NCI-H2196 treated with DMSO at 0.1 percent for 48 hours (cell line): ENCODE measurements around the gene MAN2A2.
"Not testable (repeated sequence)": the region's sequence is repeated elsewhere in the genome, so short reads cannot be mapped to it uniquely, and the experiment has no call there.

Source experiments
- DNase-seq: peaks from one replicate; lab custom pipeline; 2025; ENCODE audit not compliant: unreplicated experiment; lab: John Stamatoyannopoulos, UW

MAN2A2 gene

DNA sequence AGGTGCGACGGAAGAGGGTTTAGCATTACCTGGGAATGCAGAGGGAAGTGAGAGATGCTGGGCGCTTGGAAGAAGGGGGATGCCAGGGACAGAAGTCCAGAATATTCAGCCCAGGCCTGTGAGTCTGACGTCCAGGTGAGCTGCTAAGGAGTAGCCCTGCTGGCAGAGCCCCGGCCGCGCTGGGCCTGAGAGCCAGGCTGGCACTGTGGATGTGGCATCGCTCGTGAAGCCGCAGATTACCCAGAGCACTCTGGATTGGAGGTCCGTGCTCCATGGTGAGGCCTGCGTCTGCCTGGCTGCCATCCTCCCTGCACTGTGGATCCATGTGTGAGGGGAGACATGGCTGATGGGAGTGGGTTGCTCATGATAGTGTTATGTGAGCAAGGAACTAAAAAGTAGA, 14.5 kb downstream of the MAN2A2 start:
- DNase-seq: no peak

DNA sequence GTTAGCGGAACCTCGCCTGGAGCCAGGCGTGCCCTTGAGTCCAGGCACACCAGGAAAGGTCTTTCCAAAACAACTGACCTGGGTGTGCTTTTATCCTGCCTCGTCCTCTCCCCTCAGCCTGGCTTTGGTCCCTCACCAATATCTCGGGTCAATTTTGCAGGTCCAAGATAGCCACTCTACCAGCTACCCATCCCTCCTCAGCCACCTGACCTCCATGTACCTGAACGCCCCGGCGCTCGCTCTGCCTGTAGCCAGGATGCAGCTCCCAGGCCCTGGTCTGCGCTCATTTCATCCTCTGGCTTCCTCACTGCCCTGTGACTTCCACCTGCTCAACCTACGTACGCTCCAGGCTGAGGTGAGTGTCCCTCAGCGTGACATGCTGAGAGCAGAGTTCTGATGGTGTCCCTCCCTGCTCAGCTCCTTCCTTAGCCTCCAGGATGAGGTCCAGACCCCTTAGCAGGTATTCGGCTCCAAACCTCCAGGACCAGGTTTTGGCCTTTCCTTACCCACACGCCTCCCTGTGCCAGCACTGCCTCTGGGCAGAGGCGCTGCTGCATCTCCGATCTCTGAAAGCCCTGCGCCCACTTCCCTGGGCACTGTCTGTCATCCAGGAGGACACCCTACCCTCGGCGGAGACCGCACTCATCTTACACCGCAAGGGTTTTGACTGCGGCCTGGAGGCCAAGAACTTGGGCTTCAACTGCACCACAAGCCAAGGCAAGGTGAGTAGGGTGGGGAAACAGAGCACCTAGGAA, 15.1 kb downstream of the MAN2A2 start:
- DNase-seq: no peak

DNA sequence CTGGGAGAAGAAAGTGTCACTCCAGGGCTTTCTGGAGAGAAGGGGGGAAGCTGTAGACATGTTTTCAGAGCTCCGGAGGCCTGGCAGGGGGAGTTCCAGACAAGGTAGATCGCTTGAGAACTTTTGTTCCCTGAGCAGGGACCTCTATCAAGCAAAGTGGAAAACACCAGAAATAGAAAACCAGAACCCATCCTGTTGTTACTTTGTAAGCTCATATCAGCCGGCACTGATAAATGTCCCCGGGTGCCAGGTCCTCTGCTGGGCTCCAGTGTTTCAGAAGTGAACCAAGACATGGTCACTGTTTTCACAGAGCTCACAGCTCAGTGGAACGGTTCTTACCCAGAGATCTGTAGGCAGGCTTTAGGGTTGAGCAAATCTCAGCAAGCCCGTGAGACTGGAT, 15.7 kb downstream of the MAN2A2 start:
- DNase-seq: no peak

DNA sequence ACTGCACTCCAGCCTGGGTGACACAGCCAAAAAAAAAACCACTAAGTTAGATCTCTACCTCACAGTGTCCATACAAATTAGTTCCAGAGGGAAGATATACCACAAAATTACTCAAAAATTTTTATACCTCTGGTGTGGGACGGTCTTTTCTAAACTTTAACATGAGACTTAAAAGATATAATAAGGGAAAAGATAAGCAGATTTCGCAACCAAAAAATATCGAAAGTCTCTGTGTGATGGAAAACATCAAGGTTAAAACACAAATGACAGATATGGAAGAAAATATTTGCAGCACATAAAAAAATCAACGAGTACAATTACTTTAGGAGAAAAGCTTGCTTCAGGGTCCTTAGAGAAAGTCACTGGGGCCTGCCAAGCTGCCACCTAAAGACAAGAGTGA, 18.8 kb downstream of the MAN2A2 start:
- DNase-seq: no peak

DNA sequence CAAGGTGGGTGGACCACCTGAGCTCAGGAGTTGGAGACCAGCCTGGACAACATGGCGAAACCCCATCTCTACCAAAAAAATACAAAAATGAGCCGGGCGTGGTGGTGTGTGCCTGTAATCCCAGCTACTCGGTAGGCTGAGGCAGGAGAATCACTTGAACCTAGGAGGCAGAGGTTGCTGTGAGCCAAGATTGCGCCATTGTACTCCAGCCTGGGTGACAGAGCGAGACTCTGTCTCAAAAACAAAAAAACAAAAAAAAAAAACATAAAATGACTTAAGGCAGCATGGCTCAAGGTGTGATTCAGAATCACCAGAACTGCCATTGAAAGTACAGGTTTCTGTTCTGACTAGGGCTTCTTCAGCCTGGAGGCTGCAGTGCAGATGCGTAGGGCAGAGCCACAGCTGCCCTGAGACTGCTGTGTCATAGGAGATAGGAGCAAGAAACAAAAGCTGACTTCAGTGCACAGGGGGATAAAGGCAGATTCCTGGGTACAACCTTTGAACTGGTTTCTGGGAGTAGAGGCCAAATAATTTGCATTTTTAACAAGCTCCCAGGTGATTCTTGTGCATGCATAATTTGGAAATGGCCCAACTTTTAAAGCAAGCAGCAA, 19.7 kb downstream of the MAN2A2 start:
- not testable (repeated sequence) for DNase-seq

DNA sequence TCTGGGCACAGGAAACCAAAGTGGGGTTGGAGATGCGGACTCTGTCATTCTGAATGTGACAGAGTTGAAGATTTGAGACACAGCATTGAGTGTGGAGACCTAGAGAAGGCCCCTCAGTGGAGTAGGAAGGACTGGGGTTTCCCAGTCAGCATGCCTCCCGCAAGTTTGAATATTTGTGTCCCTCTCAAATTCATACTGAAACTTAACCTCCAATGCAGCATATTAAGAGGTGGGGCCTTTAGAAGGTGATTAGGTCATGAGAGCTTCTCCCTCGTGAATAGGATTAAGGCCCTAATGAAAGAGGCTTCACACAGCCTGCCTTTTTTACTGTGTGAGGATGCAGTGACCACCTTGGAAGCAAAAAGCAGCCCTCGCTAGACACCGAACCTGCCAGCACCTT, 21.3 kb downstream of the MAN2A2 start:
- DNase-seq: no peak

DNA sequence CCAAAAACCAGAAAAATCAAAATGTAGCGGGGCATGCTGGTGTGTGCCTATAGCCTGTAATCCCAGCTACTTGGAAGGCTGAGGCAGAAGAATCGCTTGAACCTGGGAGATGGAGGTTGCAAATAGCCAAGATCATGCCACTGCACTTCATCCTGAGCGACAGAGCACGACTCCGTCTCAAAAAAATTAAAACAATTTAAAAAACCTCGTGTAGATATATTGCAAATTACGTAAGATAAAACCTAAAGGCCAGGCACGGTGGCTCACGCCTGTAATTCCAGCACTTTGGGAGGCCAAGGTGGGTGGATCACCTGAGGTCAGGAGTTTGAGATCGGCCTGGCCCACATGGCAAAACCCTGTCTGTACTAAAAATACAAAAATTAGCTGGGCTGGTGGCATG, 23.7 kb downstream of the MAN2A2 start:
- DNase-seq: not testable (repeated sequence)

DNA sequence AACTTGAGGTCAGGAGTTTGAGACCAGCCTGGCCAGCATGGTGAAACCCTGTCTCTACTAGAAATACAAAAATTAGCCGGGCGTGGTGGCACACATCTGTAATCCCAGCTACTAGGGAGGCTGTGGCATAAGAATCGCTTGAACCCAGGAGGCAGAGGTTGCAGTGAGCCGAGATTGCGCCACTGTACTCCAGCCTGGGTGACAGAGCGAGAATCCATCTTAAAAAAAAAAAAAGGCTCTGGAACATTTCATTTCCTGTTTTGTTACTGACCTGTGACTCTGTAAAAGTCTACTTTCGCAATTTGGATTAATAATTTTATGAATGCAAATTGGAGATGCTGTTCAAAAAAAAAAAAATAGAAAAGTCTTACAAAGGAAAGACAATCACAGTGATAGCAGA, 25.0 kb downstream of the MAN2A2 start:
- not testable (repeated sequence) for DNase-seq

DNA sequence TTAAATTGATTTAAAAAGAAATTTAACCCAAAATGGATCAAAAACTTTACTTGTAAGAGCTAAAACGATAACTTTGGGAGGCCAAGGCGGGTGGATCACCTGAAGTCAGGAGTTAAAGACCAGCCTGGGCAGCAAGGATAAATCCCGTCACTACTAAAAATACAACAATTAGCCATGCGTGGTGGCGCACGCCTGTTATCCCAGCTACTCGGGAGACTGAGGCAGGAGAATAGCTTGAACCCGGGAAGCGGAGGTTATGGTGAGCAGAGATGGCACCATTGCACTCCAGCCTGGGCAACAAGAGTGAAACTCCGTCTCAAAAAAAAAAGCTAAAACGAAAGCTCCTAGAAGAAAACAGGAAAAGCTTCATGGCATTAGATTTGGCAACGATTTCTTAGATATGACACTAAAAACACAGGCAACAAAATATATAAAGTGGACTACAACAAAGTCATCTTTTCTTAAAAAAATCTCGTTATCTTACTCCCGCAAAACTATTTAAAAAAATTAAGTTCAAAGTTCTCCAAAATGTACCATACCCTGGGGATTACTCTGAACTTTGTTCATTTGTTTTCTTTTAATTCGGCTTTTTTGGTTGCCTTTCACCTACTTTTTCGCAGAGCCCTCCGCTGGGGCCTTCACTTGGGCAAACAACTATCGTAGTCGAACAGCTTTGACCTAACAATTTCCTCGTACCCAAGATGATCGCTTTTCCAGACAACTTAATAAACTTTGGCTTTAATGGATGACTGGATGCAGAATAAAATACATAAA, 26.3 kb downstream of the MAN2A2 start:
- no peak for DNase-seq

DNA sequence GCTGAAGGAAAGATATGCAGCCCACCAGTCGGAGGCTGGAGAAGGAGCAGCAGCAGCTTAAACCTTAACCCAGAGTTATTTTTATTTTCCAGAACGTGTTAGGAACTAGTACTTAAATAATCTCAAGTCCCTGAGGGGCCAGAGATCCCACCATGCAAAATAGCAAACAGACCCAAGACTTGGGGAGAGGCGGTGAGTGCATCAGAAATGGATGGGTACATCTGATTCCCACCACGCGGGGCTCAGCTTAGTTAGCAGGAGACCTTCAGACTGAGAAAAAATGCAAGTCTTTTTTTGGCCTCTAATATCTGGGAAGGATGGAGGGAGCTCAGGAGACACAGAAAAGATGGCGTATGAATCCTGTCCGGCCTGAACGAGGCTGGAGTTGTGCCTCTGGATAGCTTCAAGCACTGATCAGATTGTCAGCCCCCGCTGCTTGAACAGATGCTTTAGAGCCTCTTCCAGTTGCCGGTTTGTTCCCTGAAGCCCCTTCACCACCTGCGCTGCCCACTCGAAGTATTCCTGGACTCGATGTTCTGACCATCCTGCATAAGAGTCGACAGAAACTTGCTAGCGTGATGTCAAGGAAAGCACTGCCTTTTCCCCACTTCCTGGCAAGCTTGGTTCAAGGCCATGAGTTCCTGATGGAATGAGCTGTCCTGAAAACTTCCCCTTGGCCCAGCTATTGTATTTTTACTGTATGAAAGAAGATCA, 27.9 kb downstream of the MAN2A2 start:
- no peak for DNase-seq

DNA sequence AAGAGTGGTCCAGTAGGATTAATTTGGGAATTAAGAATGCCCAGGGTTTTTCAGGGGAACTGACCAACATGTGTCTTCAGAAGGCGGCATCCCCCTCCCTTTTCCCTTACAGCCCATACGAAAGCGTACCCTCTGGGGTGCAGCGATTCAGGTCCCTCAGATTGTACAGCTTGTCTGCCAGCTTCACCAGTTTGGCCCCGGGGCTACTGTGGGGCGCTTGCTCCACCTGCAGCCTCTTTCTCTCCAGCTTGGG, 28.4 kb downstream of the MAN2A2 start:
- DNase-seq: no peak

DNA sequence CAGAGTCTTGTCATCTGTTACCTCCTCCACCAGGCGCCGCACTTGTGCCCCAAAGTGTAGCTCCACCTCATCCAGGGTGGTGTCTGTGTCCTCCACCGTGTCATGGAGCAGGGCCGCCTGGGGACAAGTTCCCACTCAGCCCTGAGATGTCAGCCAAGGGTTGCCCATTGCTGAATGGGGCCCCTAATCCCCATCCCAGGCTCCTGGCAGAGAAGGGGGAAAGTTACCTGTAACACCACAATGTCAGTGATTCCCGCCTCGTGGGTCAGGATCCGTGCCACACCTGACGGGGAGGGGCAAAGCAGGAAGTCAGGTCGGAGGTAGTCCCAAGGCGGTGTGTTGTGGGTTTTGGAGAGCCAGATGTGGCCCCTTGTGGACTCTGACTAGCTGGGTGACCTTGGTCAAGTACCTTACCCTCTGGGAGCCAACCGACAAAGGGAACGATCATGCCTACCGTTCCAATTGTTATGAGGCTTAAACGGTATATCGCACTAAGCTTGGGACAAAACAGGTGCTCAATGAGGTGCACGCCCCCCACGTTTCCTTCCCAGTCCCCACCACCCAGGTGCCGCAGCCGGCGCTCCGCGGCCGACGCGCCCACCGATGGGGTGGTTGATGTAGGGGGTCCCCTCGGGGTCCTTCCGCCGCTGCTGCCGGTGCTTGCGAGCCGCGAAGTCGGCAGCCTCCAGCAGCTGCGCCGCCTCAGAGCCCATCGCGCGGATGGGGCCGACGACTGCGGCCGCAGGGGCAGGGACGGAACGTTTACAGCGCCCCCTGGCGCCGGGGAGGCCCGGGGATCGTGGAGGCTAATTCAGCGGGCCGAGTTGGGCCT, 28.9 kb downstream of the MAN2A2 start, which contains the start of gene HDDC3:
Gene HDDC3, minus strand, starts transcription at position 722 of the 832 bp plus-strand sequence. Its CDS starts 9 bp downstream, at position 713.
- peak; percentile 53 for DNase-seq

DNA sequence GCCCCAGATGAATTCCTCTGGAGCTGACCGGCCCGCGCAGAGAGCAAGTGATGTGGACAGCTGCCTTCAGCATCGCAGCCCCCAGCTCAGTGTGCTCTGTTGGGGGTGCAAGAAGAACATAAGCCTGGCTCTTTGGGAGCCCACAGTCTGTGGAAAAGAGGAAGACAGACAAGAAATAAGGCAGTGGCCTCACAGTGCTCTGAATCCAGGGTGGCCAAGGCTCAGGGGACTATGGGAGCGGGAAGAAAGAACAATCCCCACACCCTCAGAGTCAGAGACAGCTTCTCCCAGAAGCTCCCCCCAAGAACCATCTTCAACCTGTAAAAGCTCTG, 29.5 kb downstream of the MAN2A2 start:
- no peak for DNase-seq

DNA sequence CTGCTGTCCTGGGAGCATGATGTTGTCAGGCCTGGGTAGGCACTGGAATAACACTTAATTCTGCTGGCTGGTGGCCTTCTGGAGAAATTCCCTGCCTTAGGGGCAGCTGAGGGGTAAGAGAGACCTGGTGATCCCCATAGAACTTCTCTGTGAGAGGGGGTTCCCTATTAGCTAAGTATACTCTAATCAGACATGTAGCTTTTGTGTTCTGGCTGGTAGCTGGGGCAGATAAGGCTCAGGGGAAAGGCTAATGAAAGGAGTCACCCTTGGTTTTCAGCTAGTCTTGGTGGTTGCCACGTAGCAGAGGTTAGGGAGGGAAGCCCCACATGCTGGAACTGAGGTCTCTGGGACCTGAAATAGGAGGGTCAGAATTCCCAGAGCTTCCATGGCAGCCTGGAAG, 30.2 kb downstream of the MAN2A2 start:
- no peak for DNase-seq

DNA sequence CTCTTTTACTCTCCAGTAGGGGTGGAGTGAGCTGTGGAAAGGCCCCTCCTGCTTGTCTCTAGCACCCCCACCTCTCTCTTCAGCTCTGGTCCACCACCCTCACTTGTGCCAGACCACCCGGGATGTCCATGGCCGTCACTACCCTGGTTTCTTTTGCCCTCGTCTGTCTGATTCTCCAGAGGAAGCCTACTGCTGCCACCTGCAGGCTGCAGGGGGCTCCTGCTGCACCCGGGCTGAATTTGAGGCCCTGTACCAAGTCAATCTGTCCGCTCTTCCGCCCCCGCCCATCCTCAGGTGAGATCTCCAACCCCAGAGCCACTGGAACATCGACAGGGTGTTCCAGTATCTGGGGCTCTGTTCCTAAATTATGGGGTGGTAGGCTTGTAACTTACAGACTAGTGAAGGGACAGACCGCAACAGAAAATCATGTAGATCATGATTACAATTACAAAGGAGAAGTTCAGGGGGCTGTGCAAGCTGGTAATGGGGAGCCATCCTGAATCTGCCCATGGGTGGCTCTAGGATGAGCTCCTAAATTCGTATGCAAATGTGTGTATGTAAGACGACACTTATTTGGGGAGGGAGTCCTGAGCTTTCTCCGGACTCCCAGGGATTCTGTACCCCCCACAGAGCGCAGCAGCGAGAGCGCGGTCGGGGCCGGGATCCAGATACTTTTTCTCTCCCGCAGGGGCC, 31.3 kb downstream of the MAN2A2 start:
- peak; percentile 51 for DNase-seq

DNA sequence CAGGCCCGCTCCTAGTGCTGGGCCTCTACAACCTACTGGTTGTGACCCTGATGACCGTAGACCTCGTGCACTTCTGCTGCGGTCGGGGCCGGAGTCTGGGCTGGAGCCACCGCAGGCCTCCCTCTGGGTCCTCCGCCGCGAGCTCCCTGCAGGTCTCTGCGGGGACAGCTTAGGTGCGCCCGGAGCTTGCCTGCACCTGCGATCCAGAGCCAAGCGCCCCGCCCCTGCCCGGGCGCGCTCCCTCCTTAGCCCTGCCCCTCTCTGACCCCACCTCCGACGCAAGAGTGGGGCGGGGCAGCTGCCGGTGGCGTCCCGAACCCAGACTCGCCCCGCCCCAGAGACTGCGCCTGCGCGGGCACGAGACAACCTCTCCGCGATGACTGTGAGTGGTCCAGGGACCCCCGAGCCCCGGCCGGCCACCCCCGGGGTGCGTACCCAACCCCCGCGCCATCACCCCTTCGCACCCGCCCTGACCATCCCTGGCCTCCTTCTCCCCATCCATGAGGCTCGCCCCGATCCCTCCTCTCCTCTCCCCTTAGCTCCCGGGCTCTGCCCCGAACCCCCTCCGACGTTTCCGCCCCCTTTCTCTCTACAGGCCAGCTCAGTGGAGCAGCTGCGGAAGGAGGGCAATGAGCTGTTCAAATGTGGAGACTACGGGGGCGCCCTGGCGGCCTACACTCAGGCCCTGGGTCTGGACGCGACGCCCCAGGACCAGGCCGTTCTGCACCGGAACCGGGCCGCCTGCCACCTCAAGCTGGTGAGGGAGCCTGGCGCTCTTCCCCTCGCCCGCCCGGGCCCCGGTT, 32.0 kb downstream of the MAN2A2 start, which contains the start of gene UNC45A:
Gene UNC45A, plus strand, starts transcription at position 337 of the 803 bp plus-strand sequence. Its CDS starts 40 bp downstream, at position 377.
- DNase-seq: peak; percentile 72

DNA sequence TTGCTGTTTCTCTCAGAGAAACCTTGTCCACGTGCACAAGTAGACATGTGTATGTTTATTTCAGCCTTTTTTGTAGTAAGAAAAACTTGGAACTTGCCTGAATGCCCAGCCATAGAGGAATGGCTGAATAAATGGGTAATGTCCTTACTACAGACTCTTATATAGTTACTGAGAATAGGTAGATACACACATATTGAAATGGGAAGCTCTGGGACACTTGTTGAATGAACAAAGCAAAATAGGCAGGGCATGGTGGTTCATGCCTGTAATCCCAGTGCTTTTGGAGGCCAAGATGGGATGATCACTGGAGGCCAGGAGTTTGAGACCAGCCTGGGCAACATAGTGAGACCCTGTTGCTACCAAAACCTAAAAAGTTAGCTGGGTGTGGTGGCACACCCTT, 33.7 kb downstream of the MAN2A2 start:
- no peak for DNase-seq

DNA sequence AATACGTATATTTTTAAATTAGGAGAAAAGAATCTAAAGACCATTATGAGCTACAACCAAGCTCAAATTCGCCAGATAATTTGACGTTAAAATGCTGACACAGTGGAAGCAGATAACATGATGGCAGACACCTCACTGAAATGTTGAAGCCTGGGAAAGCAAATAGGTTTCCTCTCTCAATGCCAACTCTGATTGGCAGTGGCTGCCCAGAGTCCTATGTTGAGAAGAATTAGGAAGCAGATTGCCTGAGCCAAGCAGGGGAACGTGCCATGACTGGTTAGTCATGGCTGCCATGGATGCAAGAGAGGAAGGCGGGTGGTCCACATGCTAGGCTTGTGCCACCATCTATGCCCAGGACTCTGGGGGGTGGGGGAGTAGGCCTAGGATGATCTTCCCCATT, 35.2 kb downstream of the MAN2A2 start:
- no peak for DNase-seq

DNA sequence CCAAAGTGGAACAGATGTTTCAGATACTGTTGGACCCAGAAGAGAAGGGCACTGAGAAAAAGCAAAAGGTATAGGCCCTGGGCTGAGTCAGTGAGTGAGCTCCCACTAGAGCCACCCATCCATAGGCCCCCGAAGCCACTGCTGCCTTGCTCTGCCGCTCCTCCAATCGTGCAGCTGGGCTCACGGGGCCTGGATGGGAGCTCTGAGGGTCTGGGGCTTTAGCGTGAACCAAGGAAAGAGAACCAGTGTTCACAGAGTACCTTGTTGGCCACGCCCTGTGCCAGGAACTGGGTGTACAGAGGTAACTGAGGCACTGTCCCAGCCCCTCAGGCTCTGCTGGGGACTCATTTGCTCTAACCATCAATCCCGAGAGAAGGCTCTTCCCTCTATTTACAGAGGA, 36.7 kb downstream of the MAN2A2 start:
- DNase-seq: no peak
